HEK293 (cell line): ENCODE results near the gene NISCH.

Experiments
- FEZF1 ChIP-seq: fragments of 450-650 bp; formaldehyde crosslinking; IDR thresholded peaks from 2 replicates; pipeline ENCODE4 v1.5.1; 2016; ENCODE audit warnings: missing biosample characterization, missing genetic modification characterization
- HOXC10 ChIP-seq: sonication (generic); formaldehyde crosslinking; IDR thresholded peaks from 2 replicates; pipeline ENCODE4 v1.8.1; 2023; ENCODE audit warnings: mild to moderate bottlenecking, missing genetic modification reagents
- KLF8 ChIP-seq: fragments of 450-650 bp; formaldehyde crosslinking; IDR thresholded peaks from 2 replicates; pipeline ENCODE4 v1.5.1; 2016; ENCODE audit warnings: missing biosample characterization, missing genetic modification characterization
- OSR2 ChIP-seq: fragments of 450-650 bp; formaldehyde crosslinking; IDR thresholded peaks from 2 replicates; pipeline ENCODE4 v1.5.1; 2016; ENCODE audit warnings: missing biosample characterization, missing genetic modification characterization
- PRDM4 ChIP-seq: fragments of 450-650 bp; formaldehyde crosslinking; IDR thresholded peaks from 2 replicates; pipeline ENCODE4 v1.5.1; 2017; ENCODE audit warnings: missing biosample characterization, missing genetic modification characterization
- SCRT2 ChIP-seq: fragments of 450-650 bp; formaldehyde crosslinking; IDR thresholded peaks from 2 replicates; pipeline ENCODE4 v1.5.1; 2016; ENCODE audit warnings: missing biosample characterization, missing genetic modification characterization
- SP3 ChIP-seq: fragments of 450-650 bp; formaldehyde crosslinking; IDR thresholded peaks from 2 replicates; pipeline ENCODE4 v1.5.1; 2016; ENCODE audit warnings: missing biosample characterization, missing genetic modification characterization
- ZBTB1 ChIP-seq: fragments of 450-650 bp; formaldehyde crosslinking; IDR thresholded peaks from 2 replicates; pipeline ENCODE4 v1.5.1; 2016; ENCODE audit warnings: missing biosample characterization, missing genetic modification characterization
- ZFP69B ChIP-seq: fragments of 450-650 bp; formaldehyde crosslinking; IDR thresholded peaks from 2 replicates; pipeline ENCODE4 v1.5.1; 2016; ENCODE audit warnings: missing biosample characterization, missing genetic modification characterization
- ZNF10 ChIP-seq: fragments of 450-650 bp; formaldehyde crosslinking; IDR thresholded peaks from 2 replicates; pipeline ENCODE4 v1.5.1; 2017; ENCODE audit warnings: missing biosample characterization, missing genetic modification characterization
- ZNF157 ChIP-seq: fragments of 450-650 bp; formaldehyde crosslinking; IDR thresholded peaks from 2 replicates; pipeline ENCODE4 v1.5.1; 2016; ENCODE audit warnings: missing biosample characterization, missing genetic modification characterization
- ZNF354C ChIP-seq: fragments of 450-650 bp; formaldehyde crosslinking; IDR thresholded peaks from 2 replicates; pipeline ENCODE4 v1.5.1; 2016; ENCODE audit warnings: missing biosample characterization, missing genetic modification characterization, low read depth, borderline replicate concordance
- ZNF394 ChIP-seq: fragments of 450-650 bp; formaldehyde crosslinking; IDR thresholded peaks from 2 replicates; pipeline ENCODE4 v1.5.1; 2016; ENCODE audit warnings: missing biosample characterization, missing genetic modification characterization, mild to moderate bottlenecking, moderate library complexity, borderline replicate concordance
- ZNF404 ChIP-seq: fragments of 450-650 bp; formaldehyde crosslinking; IDR thresholded peaks from 2 replicates; pipeline ENCODE4 v1.5.1; 2017; ENCODE audit warnings: missing biosample characterization, missing genetic modification characterization
- ZNF416 ChIP-seq: fragments of 450-650 bp; formaldehyde crosslinking; IDR thresholded peaks from 2 replicates; pipeline ENCODE4 v1.5.1; 2016; ENCODE audit warnings: missing biosample characterization, missing genetic modification characterization
- ZNF488 ChIP-seq: fragments of 450-650 bp; formaldehyde crosslinking; IDR thresholded peaks from 2 replicates; pipeline ENCODE4 v1.5.1; 2016; ENCODE audit warnings: missing biosample characterization, missing genetic modification characterization
- ZNF510 ChIP-seq: fragments of 450-650 bp; formaldehyde crosslinking; IDR thresholded peaks from 2 replicates; pipeline ENCODE4 v1.5.1; 2018; ENCODE audit warnings: mild to moderate bottlenecking, missing genetic modification characterization, missing biosample characterization; ENCODE audit not compliant: insufficient replicate concordance
- ZNF513 ChIP-seq: fragments of 450-650 bp; IDR thresholded peaks from 2 replicates; pipeline ENCODE4 v1.5.1; 2018; ENCODE audit warnings: missing biosample characterization, missing genetic modification characterization
- ZNF544 ChIP-seq: fragments of 450-650 bp; formaldehyde crosslinking; IDR thresholded peaks from 2 replicates; pipeline ENCODE4 v1.5.0; 2017; ENCODE audit warnings: missing biosample characterization, missing genetic modification characterization
- ZNF549 ChIP-seq: fragments of 450-650 bp; IDR thresholded peaks from 2 replicates; pipeline ENCODE4 v1.5.1; 2018; ENCODE audit warnings: missing biosample characterization, missing genetic modification characterization, mild to moderate bottlenecking, inconsistent platforms, moderate library complexity
- ZNF670 ChIP-seq: fragments of 450-650 bp; formaldehyde crosslinking; IDR thresholded peaks from 2 replicates; pipeline ENCODE4 v1.5.1; 2016; ENCODE audit warnings: missing biosample characterization, missing genetic modification characterization, low read depth
- ZNF704 ChIP-seq: fragments of 450-650 bp; formaldehyde crosslinking; IDR thresholded peaks from 2 replicates; pipeline ENCODE4 v1.5.1; 2016; ENCODE audit warnings: missing biosample characterization, missing genetic modification characterization
- ZNF747 ChIP-seq: fragments of 450-650 bp; formaldehyde crosslinking; IDR thresholded peaks from 2 replicates; pipeline ENCODE4 v1.5.1; 2016; ENCODE audit warnings: missing biosample characterization, missing genetic modification characterization
- ZNF768 ChIP-seq: fragments of 450-650 bp; formaldehyde crosslinking; IDR thresholded peaks from 2 replicates; pipeline ENCODE4 v1.5.1; 2018; ENCODE audit warnings: missing biosample characterization, mild to moderate bottlenecking, missing genetic modification characterization
- TF ChIP-seq, protein P1 (sequence below): fragments of 450-650 bp; formaldehyde crosslinking; IDR thresholded peaks from 2 replicates; pipeline ENCODE4 v1.5.1; 2016; ENCODE audit warnings: missing biosample characterization, missing genetic modification characterization
- TF ChIP-seq, protein P2 (sequence below): fragments of 450-650 bp; formaldehyde crosslinking; IDR thresholded peaks from 2 replicates; pipeline ENCODE4 v1.5.1; 2016; ENCODE audit warnings: missing biosample characterization, missing genetic modification characterization
- TF ChIP-seq, protein P3 (sequence below): fragments of 450-650 bp; formaldehyde crosslinking; IDR thresholded peaks from 2 replicates; pipeline ENCODE4 v1.5.1; 2016; ENCODE audit warnings: missing biosample characterization, missing genetic modification characterization

The NISCH gene

DNA sequence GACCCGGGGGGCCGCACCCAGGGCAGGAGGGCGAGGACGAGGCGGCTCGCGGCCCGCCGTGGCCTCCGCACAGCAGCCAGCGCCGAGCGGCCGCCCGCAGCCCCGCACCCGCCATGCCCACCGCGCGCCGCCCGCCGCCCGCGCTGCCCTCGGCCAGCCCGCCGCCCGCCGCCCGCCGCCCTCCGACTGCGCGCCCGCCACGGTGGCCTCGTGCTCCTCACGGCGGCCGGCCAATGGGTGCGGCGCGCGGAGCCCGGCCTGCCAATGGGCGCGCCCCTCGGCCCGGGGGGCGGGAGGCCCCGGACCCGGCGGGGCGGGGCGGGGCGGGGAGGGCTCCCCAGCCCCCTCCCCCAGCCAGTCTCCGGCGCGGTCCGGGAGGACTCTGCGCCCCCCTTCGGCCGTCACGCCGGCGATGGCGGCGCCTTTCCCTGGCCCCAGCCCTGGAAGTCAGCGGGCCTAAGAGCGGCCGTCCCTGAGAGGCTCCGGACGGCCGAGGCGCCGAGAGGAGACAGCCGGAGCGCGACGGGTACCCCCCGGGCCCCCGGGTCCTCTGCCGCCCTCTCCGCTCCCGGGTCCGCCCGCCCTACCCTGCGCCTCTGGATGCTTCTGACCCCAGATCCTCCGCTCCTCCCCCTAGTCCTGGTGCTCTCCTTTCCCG, 78.3 kb downstream of the NISCH start, which contains the start of gene NT5DC2 (continued):
- no peak for TF ChIP-seq PRDM4 (tag by site-specific recombination)
- TF ChIP-seq ZNF549 (tag by site-specific recombination): no peak
- TF ChIP-seq ZNF510 (tag by site-specific recombination): no peak
- no peak for TF ChIP-seq ZNF747
- TF ChIP-seq ZNF404 (tag by site-specific recombination): no peak
- peak; percentile 39; the same call in 1 of the 2 replicates for TF ChIP-seq SP3
- no peak for TF ChIP-seq ZBTB1 (tag by site-specific recombination)
- no peak for TF ChIP-seq ZNF488
- TF ChIP-seq ZNF157 (tag by site-specific recombination): no peak
- TF ChIP-seq, protein P1, sequence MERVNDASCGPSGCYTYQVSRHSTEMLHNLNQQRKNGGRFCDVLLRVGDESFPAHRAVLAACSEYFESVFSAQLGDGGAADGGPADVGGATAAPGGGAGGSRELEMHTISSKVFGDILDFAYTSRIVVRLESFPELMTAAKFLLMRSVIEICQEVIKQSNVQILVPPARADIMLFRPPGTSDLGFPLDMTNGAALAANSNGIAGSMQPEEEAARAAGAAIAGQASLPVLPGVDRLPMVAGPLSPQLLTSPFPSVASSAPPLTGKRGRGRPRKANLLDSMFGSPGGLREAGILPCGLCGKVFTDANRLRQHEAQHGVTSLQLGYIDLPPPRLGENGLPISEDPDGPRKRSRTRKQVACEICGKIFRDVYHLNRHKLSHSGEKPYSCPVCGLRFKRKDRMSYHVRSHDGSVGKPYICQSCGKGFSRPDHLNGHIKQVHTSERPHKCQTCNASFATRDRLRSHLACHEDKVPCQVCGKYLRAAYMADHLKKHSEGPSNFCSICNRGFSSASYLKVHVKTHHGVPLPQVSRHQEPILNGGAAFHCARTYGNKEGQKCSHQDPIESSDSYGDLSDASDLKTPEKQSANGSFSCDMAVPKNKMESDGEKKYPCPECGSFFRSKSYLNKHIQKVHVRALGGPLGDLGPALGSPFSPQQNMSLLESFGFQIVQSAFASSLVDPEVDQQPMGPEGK (tag by site-specific recombination): peak; percentile 56
- TF ChIP-seq ZFP69B (tag by site-specific recombination): 0 out of 2 replicates have a peak, but pooled peaks have one; percentile 16
- no peak for TF ChIP-seq ZNF768 (tag by site-specific recombination)
- no peak for TF ChIP-seq FEZF1
- TF ChIP-seq ZNF544 (tag by site-specific recombination): no peak
- TF ChIP-seq OSR2 (tag by site-specific recombination): no peak
- no peak for TF ChIP-seq HOXC10 (CRISPR knock-in tag)
- TF ChIP-seq ZNF394: no peak
- TF ChIP-seq, protein P2, sequence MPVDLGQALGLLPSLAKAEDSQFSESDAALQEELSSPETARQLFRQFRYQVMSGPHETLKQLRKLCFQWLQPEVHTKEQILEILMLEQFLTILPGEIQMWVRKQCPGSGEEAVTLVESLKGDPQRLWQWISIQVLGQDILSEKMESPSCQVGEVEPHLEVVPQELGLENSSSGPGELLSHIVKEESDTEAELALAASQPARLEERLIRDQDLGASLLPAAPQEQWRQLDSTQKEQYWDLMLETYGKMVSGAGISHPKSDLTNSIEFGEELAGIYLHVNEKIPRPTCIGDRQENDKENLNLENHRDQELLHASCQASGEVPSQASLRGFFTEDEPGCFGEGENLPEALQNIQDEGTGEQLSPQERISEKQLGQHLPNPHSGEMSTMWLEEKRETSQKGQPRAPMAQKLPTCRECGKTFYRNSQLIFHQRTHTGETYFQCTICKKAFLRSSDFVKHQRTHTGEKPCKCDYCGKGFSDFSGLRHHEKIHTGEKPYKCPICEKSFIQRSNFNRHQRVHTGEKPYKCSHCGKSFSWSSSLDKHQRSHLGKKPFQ (tag by site-specific recombination): no peak
- no peak for TF ChIP-seq ZNF513 (tag by site-specific recombination)
- TF ChIP-seq, protein P3, sequence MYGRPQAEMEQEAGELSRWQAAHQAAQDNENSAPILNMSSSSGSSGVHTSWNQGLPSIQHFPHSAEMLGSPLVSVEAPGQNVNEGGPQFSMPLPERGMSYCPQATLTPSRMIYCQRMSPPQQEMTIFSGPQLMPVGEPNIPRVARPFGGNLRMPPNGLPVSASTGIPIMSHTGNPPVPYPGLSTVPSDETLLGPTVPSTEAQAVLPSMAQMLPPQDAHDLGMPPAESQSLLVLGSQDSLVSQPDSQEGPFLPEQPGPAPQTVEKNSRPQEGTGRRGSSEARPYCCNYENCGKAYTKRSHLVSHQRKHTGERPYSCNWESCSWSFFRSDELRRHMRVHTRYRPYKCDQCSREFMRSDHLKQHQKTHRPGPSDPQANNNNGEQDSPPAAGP (tag by site-specific recombination): 0 out of 2 replicates have a peak, but pooled peaks have one; percentile 41
- no peak for TF ChIP-seq ZNF10 (tag by site-specific recombination)
- no peak for TF ChIP-seq ZNF354C
- TF ChIP-seq ZNF416 (tag by site-specific recombination): no peak
- no peak for TF ChIP-seq ZNF670 (tag by site-specific recombination)
- no peak for TF ChIP-seq KLF8 (tag by site-specific recombination)
- TF ChIP-seq ZNF704 (tag by site-specific recombination): no peak
- no peak for TF ChIP-seq SCRT2 (tag by site-specific recombination)
